ENCODE data around the gene UBE2R2. TPM values are rescaled to one million over a fixed set of nuclear protein-coding genes. Genes with fewer than 3 reads are reported as not detected.
A peak's percentile ranks its signal among the peaks of the same experiment; 100 is the strongest.
"Not testable (repeated sequence)": the region's sequence is repeated elsewhere in the genome, so short reads cannot be mapped to it uniquely, and the experiment has no call there.

Gene UBE2R2
- total and polyA plus RNA-seq, 4 donors, result 16.2 to 29.5 (median 27.4) TPM

- TF ChIP-seq, protein P1, sequence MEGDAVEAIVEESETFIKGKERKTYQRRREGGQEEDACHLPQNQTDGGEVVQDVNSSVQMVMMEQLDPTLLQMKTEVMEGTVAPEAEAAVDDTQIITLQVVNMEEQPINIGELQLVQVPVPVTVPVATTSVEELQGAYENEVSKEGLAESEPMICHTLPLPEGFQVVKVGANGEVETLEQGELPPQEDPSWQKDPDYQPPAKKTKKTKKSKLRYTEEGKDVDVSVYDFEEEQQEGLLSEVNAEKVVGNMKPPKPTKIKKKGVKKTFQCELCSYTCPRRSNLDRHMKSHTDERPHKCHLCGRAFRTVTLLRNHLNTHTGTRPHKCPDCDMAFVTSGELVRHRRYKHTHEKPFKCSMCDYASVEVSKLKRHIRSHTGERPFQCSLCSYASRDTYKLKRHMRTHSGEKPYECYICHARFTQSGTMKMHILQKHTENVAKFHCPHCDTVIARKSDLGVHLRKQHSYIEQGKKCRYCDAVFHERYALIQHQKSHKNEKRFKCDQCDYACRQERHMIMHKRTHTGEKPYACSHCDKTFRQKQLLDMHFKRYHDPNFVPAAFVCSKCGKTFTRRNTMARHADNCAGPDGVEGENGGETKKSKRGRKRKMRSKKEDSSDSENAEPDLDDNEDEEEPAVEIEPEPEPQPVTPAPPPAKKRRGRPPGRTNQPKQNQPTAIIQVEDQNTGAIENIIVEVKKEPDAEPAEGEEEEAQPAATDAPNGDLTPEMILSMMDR (IDR thresholded peaks at IDR 0.05; ENCODE audit: control extremely low read depth, extremely low read depth), result no peak
- H3K27me3 ChIP-seq (ENCODE audit: control insufficient read depth in 3 of 3, insufficient read depth in 3 of 3, low read length in 2 of 3), result no peaks in the 10 kb centered on the region
- no peak for DNase-seq
- H3K9ac ChIP-seq (ENCODE audit: insufficient read depth in 1 of 2, low read length in 2 of 2), result no peak overlapping the region
- H3K27ac ChIP-seq (ENCODE audit: low read depth in 1 of 2, low read length in 1 of 2), result peak overlapping the region in 1 of 2 donors; percentile 40
- no peaks in the 10 kb centered on the region for H3K9me3 ChIP-seq (ENCODE audit: control insufficient read depth in 4 of 4, insufficient read depth in 3 of 4, low read length in 3 of 4)
- peaks cover 0 to 8% (median 4%) of the 10 kb centered on the region in 5 donors for H3K4me1 ChIP-seq (ENCODE audit: control insufficient read depth in 5 of 5, insufficient read depth in 5 of 5, low read length in 5 of 5)
- ATAC-seq (ENCODE audit: insufficient read depth, low FRiP score), result no peak
- peaks cover 0 to 4% (median under 1%) of the 10 kb centered on the region in 4 donors for H3K36me3 ChIP-seq (ENCODE audit: control insufficient read depth in 4 of 4, insufficient read depth in 4 of 4, low read length in 4 of 4)
- H3K4me3 ChIP-seq, result no peak overlapping the region
- WGBS, 2 donors, result 75 to 83% methylated on average over 11 of the region's 11 CpGs
Observed at GRCh38 chr9:33835625-33836260, 18.8 kb downstream of the UBE2R2 start.

DNA sequence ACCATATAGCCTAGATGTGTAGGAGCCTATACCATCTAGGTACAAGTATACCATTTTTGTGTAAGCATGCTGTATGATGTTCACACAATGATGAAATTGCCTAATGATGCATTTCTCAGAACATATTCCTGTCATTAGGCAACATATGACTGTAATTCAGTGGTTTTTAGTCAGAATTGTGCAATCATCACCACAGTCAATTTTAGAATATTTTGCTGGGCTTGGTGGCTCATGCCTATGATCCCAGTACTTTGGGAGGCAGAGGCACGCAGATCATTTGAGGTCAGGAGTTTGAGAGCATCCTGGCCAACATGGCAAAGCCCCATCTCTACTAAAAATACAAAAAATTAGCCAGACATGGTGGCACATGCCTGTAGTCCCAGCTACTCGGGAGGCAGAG is 19.3 kb downstream of the UBE2R2 start:
- not testable (repeated sequence) for DNase-seq; H3K27ac ChIP-seq (ENCODE audit: low read depth in 1 of 2, low read length in 1 of 2); H3K9me3 ChIP-seq (ENCODE audit: control insufficient read depth in 4 of 4, insufficient read depth in 3 of 4, low read length in 3 of 4); H3K9ac ChIP-seq (ENCODE audit: insufficient read depth in 1 of 2, low read length in 2 of 2); H3K27me3 ChIP-seq (ENCODE audit: control insufficient read depth in 3 of 3, insufficient read depth in 3 of 3, low read length in 2 of 3); H3K36me3 ChIP-seq (ENCODE audit: control insufficient read depth in 4 of 4, insufficient read depth in 4 of 4, low read length in 4 of 4); H3K4me3 ChIP-seq
- 32 to 44% methylated on average over 2 of the region's 2 CpGs for WGBS, 2 donors
- peak; percentile 72 for ATAC-seq (ENCODE audit: insufficient read depth, low FRiP score)
- H3K4me1 ChIP-seq (ENCODE audit: control insufficient read depth in 5 of 5, insufficient read depth in 5 of 5, low read length in 5 of 5), result peaks cover 0 to 10% (median 5%) of the 10 kb centered on the region in 5 donors

DNA sequence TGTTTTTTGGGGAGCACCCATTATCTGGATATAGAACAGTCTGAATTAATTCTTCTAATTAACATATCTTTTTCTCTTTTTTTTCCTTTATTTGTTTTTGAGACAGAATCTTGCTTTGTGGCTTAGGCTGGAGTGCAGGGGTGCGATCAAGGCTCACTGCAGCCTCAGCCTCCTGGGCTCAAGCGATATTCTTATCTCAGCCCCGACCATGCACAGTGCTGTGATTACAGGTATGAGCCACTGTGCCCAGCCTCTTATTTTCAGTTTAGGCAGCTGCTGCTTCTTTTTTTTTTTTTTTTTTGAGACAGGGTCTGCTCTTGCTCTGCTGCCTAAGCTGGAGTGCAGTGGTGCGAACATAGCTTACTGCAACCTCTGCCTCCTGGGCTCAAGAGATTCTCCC is 20.2 kb downstream of the UBE2R2 start:
- peaks cover 0 to 4% (median under 1%) of the 10 kb centered on the region in 4 donors for H3K36me3 ChIP-seq (ENCODE audit: control insufficient read depth in 4 of 4, insufficient read depth in 4 of 4, low read length in 4 of 4)
- WGBS, 2 donors, result 92 to 96% methylated on average over 4 of the region's 4 CpGs
- no peaks in the 10 kb centered on the region for H3K9me3 ChIP-seq (ENCODE audit: control insufficient read depth in 4 of 4, insufficient read depth in 3 of 4, low read length in 3 of 4)
- no peak for ATAC-seq (ENCODE audit: insufficient read depth, low FRiP score)
- TF ChIP-seq, protein P1 (IDR thresholded peaks at IDR 0.05; ENCODE audit: control extremely low read depth, extremely low read depth), result no peak
- DNase-seq, result no peak
- H3K27me3 ChIP-seq (ENCODE audit: control insufficient read depth in 3 of 3, insufficient read depth in 3 of 3, low read length in 2 of 3), result no peaks in the 10 kb centered on the region
- H3K9ac ChIP-seq (ENCODE audit: insufficient read depth in 1 of 2, low read length in 2 of 2), result no peak overlapping the region
- H3K4me3 ChIP-seq, result no peak overlapping the region
- H3K4me1 ChIP-seq (ENCODE audit: control insufficient read depth in 5 of 5, insufficient read depth in 5 of 5, low read length in 5 of 5), result peaks cover 0 to 15% (median 6%) of the 10 kb centered on the region in 5 donors
- H3K27ac ChIP-seq (ENCODE audit: low read depth in 1 of 2, low read length in 1 of 2), result peak overlapping the region in 1 of 2 donors; percentile 22

GRCh38 chr9:33840381-33840780 is 23.4 kb downstream of the UBE2R2 start:
- ATAC-seq (ENCODE audit: insufficient read depth, low FRiP score) (no peak), DNase-seq (peak in 1 of 3 donors; percentile 13)
- WGBS, 2 donors, result 18 to 45% methylated on average over 2 of the region's 2 CpGs
- H3K4me3 ChIP-seq, result no peak overlapping the region
- H3K9me3 ChIP-seq (ENCODE audit: control insufficient read depth in 4 of 4, insufficient read depth in 3 of 4, low read length in 3 of 4), result no peaks in the 10 kb centered on the region
- peaks cover 0 to 17% (median 6%) of the 10 kb centered on the region in 5 donors for H3K4me1 ChIP-seq (ENCODE audit: control insufficient read depth in 5 of 5, insufficient read depth in 5 of 5, low read length in 5 of 5)
- TF ChIP-seq, protein P1 (IDR thresholded peaks at IDR 0.05; ENCODE audit: control extremely low read depth, extremely low read depth), result no peak
- H3K36me3 ChIP-seq (ENCODE audit: control insufficient read depth in 4 of 4, insufficient read depth in 4 of 4, low read length in 4 of 4), result peaks cover 0 to 4% (median under 1%) of the 10 kb centered on the region in 4 donors
- H3K9ac ChIP-seq (ENCODE audit: insufficient read depth in 1 of 2, low read length in 2 of 2), result no peak overlapping the region
- no peaks in the 10 kb centered on the region for H3K27me3 ChIP-seq (ENCODE audit: control insufficient read depth in 3 of 3, insufficient read depth in 3 of 3, low read length in 2 of 3)
- no peak overlapping the region for H3K27ac ChIP-seq (ENCODE audit: low read depth in 1 of 2, low read length in 1 of 2)

Data from lung (tissue), 12 donors.